Stromal cell of bone marrow (primary cell): ENCODE measurements around the gene DNLZ.
A peak's percentile ranks its signal among the peaks of the same experiment; 100 is the strongest.

Experiments used
- DNase-seq: peaks from one replicate; pipeline ENCODE4 v3.0.0-alpha.2; 2012; ENCODE audit warnings: low read depth

Gene DNLZ

DNA sequence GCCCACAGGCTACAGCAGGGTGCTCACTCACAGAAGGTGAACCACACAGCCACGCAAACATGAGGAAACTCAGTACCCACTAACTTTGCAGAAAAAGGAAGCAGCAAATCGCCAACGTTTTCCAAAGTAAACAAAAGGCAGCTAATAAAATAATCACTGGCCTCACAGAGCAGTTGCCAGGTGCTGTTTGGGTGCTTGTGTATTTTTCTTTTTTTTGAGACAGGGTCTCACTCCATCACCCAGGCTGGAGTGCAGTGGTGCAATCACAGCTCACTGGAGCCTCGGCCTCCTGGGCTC lies 32.6 kb upstream of the DNLZ start:
- DNase-seq = no peak

DNA sequence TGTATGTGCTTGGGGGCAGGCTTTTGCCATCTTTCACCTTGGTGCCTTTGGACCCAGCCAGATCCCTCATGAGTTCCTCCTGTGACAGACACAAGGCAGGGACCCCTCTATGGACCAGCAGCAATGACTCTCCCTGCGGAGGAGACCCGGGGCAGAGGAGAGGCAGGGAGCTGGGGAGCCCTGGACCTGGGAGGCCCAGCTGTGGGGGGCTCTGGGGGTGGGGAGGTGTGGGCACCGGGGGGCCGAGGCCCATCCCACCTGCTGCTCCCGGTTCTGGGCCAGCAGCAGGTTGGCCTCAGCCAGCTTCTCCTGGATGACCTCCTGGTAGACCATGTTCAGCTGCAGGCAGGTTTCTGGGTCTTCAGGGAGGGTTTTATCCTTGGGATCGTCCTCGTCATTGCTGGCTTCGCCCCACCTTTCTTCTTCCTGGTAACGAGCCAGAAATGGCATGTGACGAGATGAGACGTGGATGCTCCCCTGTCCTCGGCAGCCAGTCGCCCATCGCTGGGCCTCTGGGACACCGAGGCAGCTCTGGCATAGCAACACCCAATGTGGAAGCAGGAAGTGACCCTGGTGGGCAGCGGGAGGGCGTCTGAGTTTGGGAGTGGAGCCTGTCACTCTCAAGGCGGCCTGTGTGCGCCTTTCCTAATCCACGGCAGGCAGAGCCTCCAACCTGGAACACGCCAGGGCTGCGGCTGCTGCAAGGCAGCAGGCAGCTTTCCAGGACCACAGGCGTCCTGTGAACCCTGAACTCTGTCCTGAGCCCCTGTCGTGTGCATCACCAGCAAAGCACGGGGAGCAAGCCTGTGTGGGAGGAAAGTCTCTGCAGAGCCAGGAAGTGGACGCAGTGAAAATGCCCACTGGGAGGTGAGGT lies 32.0 kb upstream of the DNLZ start:
- no peak for DNase-seq

DNA sequence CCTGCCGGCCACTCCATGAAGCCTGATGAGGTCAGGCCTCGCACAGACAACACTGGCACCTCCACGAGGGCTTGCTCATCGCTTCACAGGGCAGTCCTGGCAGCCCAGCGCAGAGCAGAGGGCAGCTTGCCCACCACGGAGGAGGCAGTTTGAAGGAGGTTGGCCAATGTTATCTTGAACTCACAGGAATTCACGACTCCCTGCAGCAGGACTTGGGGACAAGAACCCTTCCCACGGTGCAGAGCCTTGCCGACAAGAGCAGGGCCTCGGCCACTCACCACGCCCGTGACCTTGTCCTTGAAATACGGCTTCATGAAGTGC lies 31.4 kb upstream of the DNLZ start:
- DNase-seq = no peak

DNA sequence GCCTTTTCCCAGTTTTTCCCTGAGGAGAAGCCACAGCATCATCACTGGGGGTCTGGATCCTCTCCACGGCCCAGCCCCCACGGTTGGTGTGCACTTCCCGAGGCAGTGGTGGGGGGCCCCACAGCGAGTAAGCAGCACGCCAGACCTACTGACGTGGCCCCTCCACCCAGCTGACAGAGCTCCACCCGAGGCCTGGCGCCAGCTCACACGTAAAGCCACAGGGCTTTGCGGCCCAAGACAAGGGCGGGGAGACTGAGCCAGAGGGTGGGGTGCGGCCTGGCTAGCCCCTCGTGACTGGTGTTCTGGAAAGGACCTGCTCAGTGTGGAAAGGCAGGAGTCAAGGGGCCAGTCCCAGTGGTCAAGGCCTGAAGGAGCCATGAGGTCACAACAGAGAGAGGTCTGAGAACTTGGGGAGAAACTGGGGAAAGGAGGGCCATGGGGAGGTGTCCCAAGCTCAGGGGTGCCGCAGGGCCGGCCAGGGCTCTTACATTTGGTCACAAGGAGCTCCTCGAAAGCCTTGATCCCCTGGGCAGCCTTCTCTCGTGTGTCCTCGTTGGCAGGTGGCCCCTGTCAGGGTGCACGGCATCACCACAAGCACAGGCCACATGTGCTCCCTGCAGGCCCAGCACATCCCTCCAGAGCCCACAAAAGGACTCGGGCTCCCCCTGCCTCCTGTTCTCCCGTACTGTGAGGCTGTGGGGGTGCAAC lies 30.9 kb upstream of the DNLZ start:
- peak; percentile 44 for DNase-seq

DNA sequence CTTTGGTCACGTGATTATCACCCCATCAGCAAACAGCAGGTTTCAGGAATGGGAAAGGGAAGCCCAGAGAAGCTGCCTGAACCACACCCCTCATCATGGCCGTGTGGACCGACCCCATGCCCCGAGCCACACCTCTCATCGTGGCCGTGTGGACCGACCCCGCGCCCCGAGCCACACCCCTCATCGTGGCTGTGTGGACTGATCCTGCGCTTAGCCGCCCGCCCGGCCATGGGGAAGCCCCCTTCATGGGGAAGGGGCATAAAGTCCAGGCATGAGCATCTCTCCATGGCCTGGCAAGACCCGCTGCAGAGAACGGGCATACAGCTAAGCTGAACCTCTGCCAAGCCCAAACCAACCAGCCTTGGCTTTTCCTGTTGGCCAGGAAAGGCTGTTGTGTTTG lies 30.0 kb upstream of the DNLZ start:
- DNase-seq = no peak

DNA sequence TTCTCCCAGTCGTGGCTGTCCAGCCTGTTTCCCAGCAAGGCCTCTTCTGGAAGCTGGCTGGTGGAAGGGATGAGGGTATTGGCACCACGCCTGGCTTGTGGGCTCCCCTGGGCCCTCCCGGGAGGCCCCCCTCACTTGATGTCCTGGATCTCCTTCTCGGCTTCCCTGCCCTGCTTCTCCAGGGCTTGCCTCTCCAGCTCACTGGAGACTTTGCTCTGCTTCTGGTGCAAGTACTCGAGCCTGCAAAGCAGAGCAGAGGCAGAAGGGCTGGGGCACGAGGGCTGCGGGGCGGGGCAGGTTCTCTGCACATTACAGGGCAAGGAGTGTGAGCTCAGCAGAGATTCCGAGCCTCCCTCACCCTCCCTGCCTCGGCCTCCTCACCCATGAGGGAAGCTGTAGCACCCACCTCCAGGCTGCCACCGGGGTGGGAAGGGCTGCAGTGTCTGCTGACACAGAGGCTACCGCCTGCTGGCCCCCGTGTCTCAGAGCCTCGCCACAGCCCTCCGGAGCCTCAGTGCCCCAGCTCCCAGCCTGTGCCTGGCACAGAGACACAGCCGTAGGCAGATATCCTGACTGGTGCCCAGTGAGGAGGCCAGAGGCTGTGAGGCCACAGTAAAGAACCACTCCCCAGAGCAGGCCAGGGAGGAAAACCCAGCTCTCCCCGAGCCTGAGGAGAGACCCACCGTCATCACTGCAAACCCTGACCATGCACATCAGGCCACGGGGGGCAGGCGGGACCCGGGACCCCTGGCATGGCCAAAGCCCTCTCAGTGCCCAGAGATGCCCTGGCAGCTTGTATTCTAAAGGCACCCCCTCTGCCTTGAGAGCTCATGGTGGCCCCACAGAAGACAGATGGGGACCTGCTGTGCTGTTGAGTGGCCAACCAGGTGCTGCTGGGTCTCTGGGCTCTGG lies 29.2 kb upstream of the DNLZ start:
- peak; percentile 22 for DNase-seq

DNA sequence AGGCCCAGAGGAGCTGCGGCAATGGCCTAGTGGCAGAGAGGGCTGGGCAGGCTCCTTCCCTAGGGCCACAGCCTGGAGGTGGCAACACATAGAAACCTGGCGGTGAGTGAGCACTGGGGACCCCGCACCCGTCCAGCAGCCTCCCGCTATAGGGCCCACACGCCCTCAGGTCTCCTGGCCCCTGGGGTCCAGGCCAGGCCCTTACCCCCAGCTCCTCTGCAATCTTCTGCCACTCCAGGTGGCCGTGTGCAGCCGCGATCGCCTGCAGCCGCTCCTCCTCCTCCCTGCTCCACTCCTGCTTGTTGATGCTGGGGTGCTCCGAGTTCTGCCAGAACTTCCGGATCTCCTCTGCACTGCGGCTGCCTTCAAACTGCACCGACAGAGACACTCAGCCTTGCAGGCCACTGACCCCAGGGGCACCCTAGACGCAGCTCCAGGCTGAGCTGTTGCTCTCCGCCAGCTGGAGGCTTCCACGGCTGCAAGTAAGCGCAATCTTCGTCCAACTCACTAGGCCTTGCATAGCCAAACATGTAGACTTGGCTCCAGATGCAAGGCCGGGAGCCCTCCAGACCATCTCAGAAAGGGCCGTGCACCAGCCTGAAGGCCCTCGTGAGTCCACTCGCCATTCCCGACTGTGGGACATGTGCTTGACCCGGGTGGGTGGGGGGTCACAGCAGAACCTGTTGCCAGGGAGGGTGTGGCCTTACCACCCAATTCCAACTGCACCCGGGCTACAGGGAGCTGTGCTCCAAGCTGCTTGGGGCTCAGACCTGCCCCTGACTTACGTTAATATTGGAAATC lies 28.4 kb upstream of the DNLZ start:
- DNase-seq = no peak

DNA sequence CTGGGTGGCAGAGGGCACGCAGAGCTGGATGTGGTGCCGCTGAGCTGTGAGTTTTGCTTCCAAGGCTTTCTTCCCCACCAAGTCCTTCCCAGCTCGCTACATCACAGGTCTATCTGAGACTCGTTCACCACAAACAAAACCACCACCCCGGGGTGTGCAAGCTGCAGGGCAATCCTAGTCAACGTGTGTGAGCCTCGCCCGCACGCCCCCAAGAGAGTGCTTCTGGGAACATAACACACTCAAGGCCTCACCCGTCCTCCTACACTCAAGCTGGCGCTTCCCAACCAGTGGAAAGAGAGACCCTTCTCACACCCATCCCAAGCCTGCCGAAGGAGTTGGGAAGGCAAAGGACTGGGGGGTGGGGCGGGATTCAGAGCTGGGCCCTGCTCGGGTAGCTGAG lies 25.9 kb upstream of the DNLZ start:
- DNase-seq = no peak

DNA sequence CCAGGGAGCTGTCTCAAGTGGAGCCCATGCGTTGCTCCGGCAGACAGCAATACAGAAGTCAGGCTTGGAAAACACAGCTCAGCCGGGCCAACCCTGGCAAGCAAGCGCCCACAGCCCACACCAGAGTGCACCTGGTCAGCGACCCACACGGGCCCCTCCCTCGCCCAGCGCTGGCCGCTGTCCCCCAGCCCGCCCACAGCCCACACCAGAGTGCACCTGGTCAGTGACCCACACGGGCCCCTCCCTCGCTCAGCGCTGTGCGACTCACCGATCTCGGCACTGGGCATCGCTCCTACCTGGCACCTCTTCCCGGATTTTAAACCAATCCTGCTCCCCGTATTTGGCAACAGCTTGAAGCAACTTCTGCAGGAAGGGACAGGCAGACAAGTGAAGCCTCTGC lies 23.7 kb upstream of the DNLZ start:
- no peak for DNase-seq

DNA sequence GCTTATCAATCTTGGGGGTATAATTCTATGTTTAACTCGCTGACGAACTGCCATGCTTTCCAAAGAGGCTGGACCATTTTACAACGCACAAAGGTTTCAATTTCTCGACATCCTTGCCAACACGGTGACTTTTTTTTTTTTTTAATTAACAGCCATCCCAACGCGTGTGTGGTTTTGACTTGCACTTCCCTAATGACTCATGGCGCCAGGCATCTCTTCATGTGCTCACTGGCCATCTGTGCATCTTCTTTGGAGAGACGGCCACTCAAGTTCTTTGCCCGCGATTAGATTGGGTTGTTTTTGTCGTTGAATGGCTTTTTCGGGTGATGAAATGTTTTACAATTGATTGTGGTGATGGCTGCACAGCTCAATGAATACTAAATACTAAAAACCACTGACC lies 22.5 kb upstream of the DNLZ start:
- no peak for DNase-seq

DNA sequence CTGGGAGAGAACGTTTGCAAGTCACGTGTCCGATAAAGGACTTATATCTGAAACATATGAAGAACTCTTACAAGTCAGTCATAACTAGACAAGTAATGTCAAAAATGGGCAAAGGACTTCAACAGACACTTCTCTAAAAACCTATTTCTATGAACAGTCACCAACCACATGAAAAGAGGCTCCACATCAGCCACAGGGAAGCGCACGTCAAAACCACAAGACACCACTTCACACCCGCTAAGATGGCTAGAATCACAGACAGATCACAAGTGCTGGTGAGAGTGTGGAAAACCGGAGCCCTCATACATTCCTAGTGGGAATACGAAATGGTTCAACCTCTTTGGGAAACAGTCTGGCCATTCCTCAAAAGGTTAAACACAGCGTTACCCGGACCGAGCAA lies 21.5 kb upstream of the DNLZ start:
- no peak for DNase-seq

DNA sequence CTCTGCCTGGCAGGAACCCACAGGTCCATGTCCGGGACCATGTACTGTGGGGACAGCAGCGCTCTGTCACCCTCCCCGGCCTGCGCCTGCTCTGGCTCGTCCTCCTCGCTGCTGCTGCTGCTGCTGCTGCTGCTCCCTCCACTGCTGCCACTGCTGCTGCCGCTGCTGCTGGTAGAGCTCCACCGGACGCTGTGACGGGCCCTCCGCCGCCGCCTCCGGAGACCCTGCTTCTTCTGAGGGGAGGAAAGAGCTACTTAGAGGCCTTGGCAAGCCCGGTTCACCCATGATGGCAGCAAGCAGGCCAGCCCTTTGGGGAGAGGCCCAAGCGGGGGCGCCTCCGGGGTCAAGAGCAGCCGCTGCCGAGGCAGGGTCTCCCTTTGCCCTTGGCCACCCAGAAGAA lies 19.9 kb upstream of the DNLZ start:
- DNase-seq = no peak

DNA sequence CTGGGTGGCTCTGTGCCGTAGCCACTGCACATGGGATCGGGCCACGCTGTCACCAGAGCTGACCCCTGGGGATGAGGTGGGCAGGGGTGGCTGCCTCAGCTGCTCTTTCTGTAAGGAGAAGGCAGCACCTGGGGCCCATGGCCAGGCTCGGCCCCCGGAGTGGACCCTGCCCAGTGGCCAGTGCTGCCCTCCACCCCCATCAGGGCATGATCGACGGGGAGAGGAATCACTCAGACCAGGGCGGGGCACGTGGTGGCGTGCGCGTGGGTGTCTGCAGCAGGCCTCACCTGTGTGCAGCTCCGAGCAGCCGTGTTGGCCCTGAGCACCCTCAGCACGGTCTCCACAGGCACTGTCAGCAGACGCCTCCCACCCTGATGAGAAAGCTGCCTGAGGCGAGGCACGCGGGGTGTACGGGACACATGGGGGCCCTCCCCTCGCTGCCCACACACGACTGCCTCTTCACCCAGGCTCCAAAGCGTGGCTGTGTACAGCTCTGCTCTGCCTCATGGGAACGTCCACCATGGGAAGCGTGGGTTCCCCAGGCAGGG lies 18.5 kb upstream of the DNLZ start:
- no peak for DNase-seq

DNA sequence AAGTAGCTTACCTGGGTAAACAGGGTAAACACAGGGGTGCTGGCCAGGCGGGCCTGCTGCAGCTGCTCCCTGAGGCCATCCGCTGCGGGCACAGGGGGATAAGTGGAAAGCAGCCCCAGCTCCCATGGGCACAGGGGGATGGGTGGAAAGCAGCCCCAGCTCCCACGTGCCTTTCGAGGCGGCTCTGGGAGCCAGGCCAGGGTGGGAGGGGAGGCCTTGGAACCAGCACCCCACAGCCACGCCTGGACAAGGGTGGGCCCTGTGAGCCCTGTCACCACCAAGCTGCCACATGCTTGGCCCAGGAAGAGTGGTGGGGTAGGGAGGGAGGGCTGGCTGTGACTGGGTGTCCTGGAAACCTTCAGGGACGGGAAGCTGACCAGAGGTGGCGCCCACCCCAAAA lies 17.8 kb upstream of the DNLZ start:
- DNase-seq = no peak

DNA sequence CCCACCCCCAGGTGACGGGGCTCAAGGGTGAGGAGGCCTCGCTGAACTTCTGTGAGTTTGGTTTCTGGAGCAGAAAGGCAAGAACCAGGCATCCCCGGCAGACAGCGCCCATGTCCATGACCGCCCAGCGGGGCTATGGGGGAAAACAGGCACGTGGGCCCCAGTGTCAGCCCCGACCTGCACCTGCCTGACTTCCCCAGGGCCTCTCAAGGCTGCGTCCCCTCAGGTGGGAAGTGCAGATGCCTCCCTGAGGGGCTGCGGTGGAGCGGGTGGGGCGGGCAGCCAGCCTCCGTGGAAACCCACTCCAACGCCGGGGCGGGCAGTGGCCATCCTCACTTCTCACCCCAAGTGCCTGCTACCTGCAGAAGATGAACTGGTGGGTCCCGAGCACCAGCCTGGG lies 16.8 kb upstream of the DNLZ start:
- no peak for DNase-seq

DNA sequence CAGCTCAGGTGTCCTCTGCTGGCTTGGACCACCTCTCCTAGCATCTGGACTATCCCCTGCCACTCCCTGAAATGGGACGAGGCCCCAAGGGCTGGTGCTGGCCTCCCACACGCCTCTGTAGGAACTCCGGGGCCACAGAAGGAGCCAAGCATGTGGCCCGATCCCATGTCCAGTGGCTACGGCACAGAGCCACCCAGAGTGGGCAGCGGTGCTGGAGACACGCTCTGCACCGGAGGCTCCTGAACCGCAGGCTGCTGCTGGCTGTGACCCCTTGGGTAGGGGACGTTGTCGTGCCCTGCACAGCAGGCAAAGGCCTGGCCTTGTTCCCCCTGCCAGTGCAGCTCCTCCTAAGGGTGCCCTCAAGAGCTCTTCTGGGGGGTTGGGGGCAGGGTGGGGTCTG lies 16.3 kb upstream of the DNLZ start:
- no peak for DNase-seq

DNA sequence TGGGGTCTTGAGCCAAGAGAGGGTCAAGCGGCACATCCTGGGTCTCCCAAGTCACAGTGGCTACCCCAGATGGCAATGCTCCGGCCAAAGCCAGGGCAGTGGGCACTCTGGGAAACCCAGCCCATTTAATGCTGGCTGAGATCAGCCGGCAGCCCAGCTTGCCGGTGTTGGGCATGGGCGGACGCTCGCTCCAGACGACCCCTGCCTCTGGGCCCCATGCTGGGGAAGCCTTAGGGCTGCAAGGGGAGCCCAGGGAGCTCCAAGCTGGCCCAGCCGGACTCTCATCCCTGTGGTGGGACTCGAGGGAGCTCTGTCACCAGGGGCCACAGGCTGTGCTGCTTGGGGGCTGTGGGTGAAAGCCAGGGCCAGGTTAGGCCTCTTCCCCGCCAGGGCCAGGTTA lies 15.9 kb upstream of the DNLZ start:
- DNase-seq = no peak

DNA sequence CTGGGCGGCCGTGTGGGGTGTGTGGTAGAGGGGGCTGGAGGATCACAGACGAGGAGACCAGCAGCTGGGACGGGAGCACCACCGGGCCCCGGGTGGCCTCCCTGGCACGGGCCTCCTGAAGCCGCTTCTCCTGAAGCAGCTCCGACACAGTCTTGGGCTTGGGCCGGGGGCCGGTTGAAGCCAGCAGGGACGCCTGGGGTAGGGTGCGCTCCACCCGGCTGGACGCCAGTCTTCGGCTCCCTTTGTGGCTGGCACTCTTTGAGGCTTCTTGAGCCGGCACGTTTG lies 15.4 kb upstream of the DNLZ start:
- DNase-seq = no peak

DNA sequence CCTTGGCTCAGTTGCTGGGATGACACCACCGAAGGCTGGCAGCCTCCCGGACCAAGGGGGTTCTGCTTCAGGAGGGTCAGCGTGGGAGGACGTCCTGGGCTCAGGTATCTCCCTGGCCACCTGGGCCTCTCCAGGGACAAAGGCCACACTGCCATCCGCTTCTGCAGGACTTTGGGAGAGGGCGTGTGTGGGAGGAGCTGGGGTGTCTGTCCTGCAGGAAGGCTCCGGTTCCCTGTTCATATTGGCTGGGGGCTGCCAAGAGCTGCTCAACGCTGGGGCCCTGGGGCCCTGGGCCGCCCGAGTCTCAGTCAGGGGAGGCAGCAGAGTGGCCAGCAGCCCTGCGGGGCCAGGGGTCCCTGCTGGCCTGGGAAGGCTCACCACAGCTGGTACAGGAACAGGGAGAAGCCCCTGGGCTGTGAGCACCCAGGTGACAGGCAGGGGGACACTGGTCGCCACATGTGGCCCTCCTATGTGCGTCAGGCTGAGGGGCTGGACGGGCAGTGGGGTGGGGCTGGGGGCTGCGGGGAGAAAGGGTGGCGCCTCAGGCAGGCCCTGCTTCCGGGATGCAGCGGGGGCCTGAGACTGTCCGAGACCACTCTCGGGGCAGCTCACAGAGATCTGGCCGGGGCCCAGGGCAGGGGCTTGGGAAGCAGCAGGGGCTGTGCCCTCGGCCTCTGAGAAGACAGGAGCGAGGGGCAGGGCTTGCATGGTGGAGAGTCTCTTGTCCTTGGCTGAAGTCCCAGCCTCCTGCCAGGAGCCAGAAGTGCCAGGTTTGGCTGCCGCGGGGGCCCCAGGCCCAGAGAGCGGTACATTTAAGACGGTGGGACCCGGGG lies 14.8 kb upstream of the DNLZ start:
- DNase-seq = no peak

DNA sequence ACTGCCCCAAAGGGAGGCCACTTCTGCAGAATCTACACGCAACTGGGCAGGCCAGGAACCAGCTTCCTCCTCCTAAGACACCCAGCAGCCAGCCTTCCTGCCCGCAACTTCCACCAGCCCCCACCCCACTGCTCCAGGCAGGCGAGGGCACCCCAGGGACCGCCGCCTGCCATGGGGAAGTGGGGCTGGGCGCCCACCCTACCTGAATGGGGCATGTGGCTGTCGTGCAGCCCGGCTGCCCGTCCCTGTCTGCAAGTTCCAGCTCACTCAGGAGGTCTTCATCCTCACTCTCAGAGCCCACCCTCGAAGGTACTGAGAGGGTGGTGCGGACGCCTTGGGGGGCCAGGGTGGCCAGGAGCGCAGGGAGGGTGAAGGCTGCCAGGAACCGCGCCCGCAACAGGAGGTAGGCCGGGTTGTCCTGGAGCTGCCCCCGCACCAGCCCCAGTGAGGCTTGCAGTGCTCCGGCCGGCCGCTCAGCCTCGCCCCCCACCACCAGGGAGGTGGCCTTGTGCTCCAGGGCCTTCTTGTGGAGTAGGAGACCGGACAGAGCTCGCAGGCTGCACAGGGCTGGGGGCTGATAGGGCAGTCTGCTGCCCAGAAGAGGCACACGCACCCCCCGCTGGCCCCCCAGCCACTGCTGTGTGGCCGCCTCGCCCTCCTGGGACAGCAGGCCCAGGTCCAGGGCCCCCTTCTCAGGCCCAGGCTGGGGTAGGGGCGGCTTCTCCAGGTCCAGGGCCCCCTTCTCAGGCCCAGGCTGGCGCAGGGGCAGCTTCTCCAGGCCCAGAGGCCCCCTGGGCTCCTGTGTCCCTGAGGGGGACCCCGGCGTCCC lies 14.0 kb upstream of the DNLZ start:
- no peak for DNase-seq
